Measurements from ENCODE around the gene PRRT1.

DNA sequence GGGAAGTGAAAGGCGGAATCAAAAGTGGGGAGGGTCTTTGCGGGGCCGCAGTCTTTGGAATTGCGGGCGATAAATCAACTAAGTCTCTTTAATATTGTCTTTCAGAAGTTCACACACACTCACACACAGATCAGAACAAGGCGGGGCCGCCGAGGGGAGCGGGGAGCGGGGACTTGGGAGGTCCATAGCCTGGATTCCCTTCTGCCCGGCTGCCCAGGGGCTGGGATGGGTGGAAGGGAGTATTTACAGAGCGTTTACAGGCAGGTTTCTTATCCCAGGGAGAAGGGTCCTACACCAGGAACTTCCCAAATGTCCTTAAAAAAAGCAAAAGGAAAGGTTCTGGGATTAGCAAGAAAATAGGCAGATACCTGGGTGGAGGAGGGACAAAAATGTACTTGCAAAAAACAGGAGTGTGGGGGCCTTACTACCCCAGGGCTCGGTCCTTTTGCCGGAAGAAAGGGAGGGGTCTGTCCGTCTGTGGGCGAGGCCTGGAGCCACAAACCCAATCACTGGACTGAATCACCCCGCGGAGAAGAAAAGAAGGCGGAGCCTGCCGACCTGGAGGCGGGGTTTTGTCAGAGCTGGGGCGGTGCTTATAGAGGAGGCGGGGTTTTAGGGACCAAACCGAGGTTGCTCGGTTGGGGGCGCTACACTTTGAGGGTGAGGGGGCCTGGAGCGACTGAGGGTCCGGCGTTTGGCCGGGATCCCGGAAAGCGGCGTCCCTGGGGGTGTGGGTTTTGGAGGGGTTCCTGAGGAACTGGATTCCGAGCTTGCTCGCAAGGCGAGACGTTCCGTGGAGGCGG lies 3.2 kb downstream of the PRRT1 start:
- TF ChIP-seq, protein P1, sequence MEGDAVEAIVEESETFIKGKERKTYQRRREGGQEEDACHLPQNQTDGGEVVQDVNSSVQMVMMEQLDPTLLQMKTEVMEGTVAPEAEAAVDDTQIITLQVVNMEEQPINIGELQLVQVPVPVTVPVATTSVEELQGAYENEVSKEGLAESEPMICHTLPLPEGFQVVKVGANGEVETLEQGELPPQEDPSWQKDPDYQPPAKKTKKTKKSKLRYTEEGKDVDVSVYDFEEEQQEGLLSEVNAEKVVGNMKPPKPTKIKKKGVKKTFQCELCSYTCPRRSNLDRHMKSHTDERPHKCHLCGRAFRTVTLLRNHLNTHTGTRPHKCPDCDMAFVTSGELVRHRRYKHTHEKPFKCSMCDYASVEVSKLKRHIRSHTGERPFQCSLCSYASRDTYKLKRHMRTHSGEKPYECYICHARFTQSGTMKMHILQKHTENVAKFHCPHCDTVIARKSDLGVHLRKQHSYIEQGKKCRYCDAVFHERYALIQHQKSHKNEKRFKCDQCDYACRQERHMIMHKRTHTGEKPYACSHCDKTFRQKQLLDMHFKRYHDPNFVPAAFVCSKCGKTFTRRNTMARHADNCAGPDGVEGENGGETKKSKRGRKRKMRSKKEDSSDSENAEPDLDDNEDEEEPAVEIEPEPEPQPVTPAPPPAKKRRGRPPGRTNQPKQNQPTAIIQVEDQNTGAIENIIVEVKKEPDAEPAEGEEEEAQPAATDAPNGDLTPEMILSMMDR (IDR thresholded peaks at IDR 0.05), result peak in 1 of 6 experiments; percentile 10
- TF ChIP-seq POLR2A (IDR thresholded peaks at IDR 0.05), result no peak
